Fibroblast of villous mesenchyme (primary cell): ENCODE results near the gene RAPGEF3. TPM values are rescaled to one million over a fixed set of nuclear protein-coding genes. Genes with fewer than 3 reads are reported as not detected.

ENCODE experiments used
- DNase-seq: peaks from one replicate; pipeline ENCODE4 v3.0.0-alpha.2; 2010; ENCODE audit warnings: low read depth
- H3K4me3 ChIP-seq: 2 replicates; pipeline ENCODE4 v1.5.1; 2011; ENCODE audit warnings: low read depth, mild to moderate bottlenecking, low read length
- total RNA-seq: library from RNA; depleted of rRNA; stranded (reverse); fragments of >200 nt; gene quantifications from 2 replicates; pipeline ENCODE4 v1.2.3, GENCODE V29; 2012
- TF ChIP-seq, protein P1 (sequence below): IDR thresholded peaks from 2 replicates; pipeline ENCODE4 v1.5.1; 2012; ENCODE audit warnings: low read depth, mild to moderate bottlenecking, low read length; ENCODE audit not compliant: insufficient read depth

Gene RAPGEF3
- total RNA-seq, 1 donor, result 9.1 TPM

DNA sequence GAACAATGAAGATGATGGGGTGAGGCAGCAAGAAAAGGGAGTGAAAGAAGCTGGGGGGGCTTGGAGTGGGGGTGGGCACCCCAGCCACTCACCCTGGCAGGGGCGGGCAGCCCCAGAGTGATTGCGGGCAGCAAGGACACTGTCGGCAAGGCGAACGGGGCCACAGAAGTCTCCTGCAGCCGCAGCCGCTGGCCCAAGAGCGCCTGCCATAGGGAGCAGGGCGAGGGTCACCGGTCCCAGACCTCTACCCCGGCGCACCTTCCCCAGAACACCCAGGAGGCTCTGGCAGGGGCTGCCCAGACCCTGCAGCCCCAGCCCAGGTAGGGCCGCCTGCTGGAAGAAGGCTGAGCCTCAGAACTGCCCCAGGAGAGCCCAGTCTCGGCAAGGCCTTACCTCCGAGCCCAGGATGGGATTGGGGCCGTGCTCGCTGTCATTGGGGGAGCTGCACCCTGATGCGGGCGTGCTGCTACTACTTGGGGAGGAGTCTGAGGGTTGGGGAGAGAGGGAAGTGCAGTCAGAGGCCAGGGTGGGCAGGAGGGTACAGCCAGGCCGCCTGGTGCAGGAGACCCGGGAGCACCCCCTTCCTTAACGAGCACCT is 37.2 kb upstream of the RAPGEF3 start:
- H3K4me3 ChIP-seq, result no peak overlapping the region
- TF ChIP-seq, protein P1, sequence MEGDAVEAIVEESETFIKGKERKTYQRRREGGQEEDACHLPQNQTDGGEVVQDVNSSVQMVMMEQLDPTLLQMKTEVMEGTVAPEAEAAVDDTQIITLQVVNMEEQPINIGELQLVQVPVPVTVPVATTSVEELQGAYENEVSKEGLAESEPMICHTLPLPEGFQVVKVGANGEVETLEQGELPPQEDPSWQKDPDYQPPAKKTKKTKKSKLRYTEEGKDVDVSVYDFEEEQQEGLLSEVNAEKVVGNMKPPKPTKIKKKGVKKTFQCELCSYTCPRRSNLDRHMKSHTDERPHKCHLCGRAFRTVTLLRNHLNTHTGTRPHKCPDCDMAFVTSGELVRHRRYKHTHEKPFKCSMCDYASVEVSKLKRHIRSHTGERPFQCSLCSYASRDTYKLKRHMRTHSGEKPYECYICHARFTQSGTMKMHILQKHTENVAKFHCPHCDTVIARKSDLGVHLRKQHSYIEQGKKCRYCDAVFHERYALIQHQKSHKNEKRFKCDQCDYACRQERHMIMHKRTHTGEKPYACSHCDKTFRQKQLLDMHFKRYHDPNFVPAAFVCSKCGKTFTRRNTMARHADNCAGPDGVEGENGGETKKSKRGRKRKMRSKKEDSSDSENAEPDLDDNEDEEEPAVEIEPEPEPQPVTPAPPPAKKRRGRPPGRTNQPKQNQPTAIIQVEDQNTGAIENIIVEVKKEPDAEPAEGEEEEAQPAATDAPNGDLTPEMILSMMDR, result no peak
- DNase-seq, result no peak

DNA sequence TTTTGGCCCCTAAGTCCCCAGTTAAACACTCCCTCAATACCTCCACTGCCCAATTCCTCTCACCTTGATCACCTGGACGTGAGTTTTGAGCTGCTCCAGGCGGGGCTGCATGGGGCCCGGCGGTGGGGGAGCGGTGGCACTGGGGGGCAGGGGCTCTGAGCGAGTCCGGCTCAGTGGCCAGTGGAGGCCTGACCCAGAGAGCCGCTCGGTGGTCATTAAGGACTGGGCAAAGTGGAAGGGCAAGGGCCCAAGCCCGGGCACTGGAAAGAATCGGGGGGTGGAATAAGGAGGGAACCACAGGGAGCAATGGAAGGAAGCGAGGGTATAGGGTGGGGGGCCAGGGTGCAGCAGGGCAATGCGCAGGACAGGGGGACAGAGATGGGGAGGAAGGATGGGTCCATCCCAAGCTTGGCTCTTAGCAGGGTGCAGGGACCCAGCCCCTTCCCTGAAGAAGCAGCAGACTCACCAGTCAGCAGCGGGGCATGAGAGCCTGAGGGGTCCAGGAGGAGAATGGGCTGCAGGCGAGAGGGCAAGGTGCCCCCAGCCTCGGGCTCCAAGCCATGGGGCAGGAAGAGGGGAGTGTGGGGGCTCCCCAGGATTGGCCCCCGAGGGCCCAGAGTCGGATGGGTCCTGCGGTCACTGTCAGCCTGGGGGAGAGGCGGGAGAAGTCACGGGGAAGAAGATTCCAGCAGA is 36.6 kb upstream of the RAPGEF3 start:
- TF ChIP-seq, protein P1, result no peak
- no peak for DNase-seq
- no peak overlapping the region for H3K4me3 ChIP-seq

GRCh38 chr12:47794679-47795078 is 36.0 kb upstream of the RAPGEF3 start:
- no peak for DNase-seq
- H3K4me3 ChIP-seq, result no peak overlapping the region
- TF ChIP-seq, protein P1, result no peak

DNA sequence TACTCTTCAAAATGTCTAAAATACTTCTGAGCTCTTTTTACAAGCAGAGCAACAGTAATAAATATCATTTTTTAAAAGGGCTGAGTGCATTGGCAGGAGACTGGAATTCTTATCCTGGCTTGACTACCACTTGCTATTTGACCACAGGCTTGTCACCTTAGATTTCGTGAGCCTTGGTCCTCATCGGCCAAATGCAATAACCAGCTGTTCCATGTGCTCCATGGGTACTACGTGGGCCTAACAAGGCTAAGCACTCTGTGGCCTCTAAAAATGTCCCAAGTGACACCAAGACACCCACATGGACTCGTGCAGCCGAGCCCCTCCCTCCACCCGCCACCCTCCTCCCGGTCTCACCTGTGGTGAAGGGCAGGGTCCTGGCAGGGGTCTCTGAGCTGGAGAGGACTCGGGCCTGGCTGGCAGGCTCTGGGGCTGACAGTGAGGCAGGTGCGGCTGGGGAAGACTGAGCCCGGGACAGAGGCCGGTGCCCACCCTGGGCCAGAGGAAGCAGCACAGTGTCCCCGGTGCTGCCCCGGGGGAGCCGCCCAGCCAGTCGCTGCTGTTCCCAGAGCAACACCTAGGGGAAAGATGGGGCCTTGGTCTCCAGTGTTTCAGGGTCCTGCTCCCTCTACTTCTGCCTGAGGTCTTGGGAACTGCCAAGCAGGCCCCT is 34.5 kb upstream of the RAPGEF3 start:
- no peak overlapping the region for H3K4me3 ChIP-seq
- DNase-seq, result no peak
- TF ChIP-seq, protein P1, result no peak

DNA sequence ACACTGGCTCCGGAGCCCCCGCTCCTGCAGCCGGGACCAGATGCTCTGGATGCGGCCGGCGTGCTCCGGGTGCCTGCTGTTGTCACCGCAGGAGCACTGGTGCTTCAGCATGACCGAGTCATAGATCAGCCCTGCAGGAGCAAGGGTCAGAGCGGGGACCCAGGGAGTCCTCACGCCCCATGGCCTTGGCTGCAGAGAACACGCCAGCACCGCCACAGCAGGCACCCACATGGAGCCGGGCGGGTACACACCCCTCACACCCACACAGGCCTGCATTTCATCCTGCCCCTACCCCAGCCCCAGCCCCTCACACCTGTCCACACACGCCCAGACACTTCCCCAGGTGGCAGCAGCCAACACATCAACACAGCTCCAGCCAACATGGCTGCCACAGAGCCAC is 33.2 kb upstream of the RAPGEF3 start:
- H3K4me3 ChIP-seq, result no peak overlapping the region
- DNase-seq, result no peak
- TF ChIP-seq, protein P1, result no peak

GRCh38 chr12:47791351-47791746 is 32.7 kb upstream of the RAPGEF3 start:
- TF ChIP-seq, protein P1, result no peak
- DNase-seq, result no peak
- H3K4me3 ChIP-seq, result no peak overlapping the region
